K562 (cell line): ENCODE data around the gene TCF3. TPM values are rescaled to one million over a fixed set of nuclear protein-coding genes. Genes with fewer than 3 reads are reported as not detected.

Experiments used
- DMBX1 ChIP-seq: fragments of 250-450 bp; sonication (Bioruptor Pico); IDR thresholded peaks from 2 replicates; pipeline ENCODE4 v1.8.0; 2022; ENCODE audit warnings: inconsistent platforms, mild to moderate bottlenecking, moderate library complexity, borderline replicate concordance
- HMGN3 ChIP-seq: IDR thresholded peaks from 2 replicates; pipeline ENCODE4 v1.6.1; 2011; ENCODE audit warnings: borderline replicate concordance, low read depth, mild to moderate bottlenecking, mixed read lengths, low read length; ENCODE audit not compliant: insufficient read length; ENCODE audit errors: extremely low read depth
- KLF16 ChIP-seq: IDR thresholded peaks from 2 replicates; pipeline ENCODE4 v1.6.1; 2016; ENCODE audit warnings: antibody characterized with exemption
- PHF20 ChIP-seq: fragments of 450-650 bp; IDR thresholded peaks from 2 replicates; pipeline ENCODE4 v1.6.1; 2018; ENCODE audit not compliant: partially characterized antibody
- RHOXF2B ChIP-seq: fragments of 250-450 bp; sonication (Bioruptor Pico); conservative IDR thresholded peaks from 2 replicates; pipeline ENCODE4 v1.5.1; 2021
- ZNF696 ChIP-seq: fragments of 250-450 bp; sonication (Bioruptor Pico); conservative IDR thresholded peaks from 2 replicates; pipeline ENCODE4 v1.4.0; 2020; ENCODE audit warnings: mild to moderate bottlenecking, moderate library complexity
- polyA plus RNA-seq, 8 experiments: library from polyadenylated mRNA; depleted of rRNA in 4 of 8; stranded (reverse) in 5 of 8; unstranded in 3 of 8; fragments of >200 nt; fragmentation: Nextera tagmentation in 2 of 8; fragmentation: Illumina TruSeq in 1 of 8; extraction: Ambion mirVana in 2 of 8; extraction: Trizol in 1 of 8; gene quantifications; 2 replicates each; pipeline versions ENCODE4 v1.2.1 to v1.2.3, GENCODE V29; 2011 to 2014; ENCODE audit warnings: inconsistent platforms in 1 of 8, missing spikeins in 1 of 8
- total RNA-seq, 7 experiments: library from RNA; depleted of rRNA in 6 of 7; stranded (reverse); fragments of >200 nt in 6 of 7; fragmentation: Illumina TruSeq in 2 of 7; extraction: Trizol in 2 of 7; gene quantifications; 2 replicates each; pipeline versions ENCODE4 v1.2.1 to v1.2.3, GENCODE V29; 2011 to 2021; ENCODE audit warnings: low replicate concordance in 1 of 7
- TF ChIP-seq, protein P1 (sequence below), 2 experiments: fragments of 450-650 bp in 1 of 2; sonication (generic) in 1 of 2; formaldehyde crosslinking in 1 of 2; IDR thresholded peaks; 2 replicates each; pipeline versions ENCODE4 v1.7.1 to v1.9.0; 2016 to 2022; ENCODE audit warnings: inconsistent platforms in 1 of 2, mild to moderate bottlenecking in 1 of 2, missing genetic modification reagents in 1 of 2
- TF ChIP-seq, protein P2 (sequence below): fragments of 450-650 bp; IDR thresholded peaks from 2 replicates; pipeline ENCODE4 v1.6.1; 2016; ENCODE audit warnings: low read depth

Gene TCF3
- total and polyA plus RNA-seq, 9 of the 15 experiments (the other 6 are each of a cell fraction or from before 2014, with no cell fraction given), result 5.6 to 259 (median 84.0) TPM

DNA sequence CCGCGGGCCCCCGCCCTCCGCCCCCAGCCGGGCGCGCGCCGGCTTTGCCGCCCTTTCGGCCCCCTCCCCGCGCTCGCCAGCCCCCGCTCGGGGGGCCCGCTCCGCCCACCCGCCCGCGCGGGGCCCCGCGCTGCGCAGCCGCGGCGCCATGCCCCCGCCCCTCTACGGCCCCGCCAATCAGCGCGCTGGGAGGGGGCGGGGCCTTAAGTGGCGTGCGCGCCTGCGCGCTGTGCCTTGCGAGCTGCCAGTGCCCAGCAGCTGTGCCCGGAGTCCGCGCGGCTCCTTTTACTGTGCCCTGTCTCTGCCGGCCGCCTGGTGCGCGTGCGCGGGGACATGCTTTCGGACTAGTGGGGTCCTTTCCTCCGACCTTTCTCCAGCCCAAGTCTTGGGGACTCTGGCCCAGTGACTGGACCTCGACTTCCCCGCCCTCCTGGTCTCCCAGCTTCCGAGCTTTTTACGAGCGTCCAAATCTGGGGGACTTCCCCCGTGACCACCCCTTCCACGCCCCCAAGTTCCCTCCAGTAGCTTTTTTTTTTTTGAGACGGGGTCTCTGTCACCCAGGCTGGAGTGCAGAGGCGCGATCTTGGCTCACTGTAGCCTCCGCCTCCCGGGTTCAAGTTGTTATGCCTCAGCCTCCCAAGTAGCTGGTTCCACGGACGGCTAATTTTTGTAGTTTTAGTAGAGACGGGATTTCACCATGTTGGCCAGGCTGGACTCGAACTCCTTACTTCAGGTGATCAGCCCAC, 59.5 kb downstream of the TCF3 start, which contains the start of gene MBD3 (continued):
- TF ChIP-seq, protein P1, sequence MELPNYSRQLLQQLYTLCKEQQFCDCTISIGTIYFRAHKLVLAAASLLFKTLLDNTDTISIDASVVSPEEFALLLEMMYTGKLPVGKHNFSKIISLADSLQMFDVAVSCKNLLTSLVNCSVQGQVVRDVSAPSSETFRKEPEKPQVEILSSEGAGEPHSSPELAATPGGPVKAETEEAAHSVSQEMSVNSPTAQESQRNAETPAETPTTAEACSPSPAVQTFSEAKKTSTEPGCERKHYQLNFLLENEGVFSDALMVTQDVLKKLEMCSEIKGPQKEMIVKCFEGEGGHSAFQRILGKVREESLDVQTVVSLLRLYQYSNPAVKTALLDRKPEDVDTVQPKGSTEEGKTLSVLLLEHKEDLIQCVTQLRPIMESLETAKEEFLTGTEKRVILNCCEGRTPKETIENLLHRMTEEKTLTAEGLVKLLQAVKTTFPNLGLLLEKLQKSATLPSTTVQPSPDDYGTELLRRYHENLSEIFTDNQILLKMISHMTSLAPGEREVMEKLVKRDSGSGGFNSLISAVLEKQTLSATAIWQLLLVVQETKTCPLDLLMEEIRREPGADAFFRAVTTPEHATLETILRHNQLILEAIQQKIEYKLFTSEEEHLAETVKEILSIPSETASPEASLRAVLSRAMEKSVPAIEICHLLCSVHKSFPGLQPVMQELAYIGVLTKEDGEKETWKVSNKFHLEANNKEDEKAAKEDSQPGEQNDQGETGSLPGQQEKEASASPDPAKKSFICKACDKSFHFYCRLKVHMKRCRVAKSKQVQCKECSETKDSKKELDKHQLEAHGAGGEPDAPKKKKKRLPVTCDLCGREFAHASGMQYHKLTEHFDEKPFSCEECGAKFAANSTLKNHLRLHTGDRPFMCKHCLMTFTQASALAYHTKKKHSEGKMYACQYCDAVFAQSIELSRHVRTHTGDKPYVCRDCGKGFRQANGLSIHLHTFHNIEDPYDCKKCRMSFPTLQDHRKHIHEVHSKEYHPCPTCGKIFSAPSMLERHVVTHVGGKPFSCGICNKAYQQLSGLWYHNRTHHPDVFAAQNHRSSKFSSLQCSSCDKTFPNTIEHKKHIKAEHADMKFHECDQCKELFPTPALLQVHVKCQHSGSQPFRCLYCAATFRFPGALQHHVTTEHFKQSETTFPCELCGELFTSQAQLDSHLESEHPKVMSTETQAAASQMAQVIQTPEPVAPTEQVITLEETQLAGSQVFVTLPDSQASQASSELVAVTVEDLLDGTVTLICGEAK (IDR thresholded peaks at IDR 0.05), result no peak
- TF ChIP-seq, protein P1 (CRISPR knock-in tag; IDR thresholded peaks at IDR 0.05), result no peak
- TF ChIP-seq ZNF696 (CRISPR knock-in tag) (no peak), DMBX1 (CRISPR knock-in tag) (no peak), HMGN3 (peak; percentile 64), RHOXF2B (CRISPR knock-in tag) (no peak), KLF16 (no peak), PHF20 (no peak)
- TF ChIP-seq, protein P2, sequence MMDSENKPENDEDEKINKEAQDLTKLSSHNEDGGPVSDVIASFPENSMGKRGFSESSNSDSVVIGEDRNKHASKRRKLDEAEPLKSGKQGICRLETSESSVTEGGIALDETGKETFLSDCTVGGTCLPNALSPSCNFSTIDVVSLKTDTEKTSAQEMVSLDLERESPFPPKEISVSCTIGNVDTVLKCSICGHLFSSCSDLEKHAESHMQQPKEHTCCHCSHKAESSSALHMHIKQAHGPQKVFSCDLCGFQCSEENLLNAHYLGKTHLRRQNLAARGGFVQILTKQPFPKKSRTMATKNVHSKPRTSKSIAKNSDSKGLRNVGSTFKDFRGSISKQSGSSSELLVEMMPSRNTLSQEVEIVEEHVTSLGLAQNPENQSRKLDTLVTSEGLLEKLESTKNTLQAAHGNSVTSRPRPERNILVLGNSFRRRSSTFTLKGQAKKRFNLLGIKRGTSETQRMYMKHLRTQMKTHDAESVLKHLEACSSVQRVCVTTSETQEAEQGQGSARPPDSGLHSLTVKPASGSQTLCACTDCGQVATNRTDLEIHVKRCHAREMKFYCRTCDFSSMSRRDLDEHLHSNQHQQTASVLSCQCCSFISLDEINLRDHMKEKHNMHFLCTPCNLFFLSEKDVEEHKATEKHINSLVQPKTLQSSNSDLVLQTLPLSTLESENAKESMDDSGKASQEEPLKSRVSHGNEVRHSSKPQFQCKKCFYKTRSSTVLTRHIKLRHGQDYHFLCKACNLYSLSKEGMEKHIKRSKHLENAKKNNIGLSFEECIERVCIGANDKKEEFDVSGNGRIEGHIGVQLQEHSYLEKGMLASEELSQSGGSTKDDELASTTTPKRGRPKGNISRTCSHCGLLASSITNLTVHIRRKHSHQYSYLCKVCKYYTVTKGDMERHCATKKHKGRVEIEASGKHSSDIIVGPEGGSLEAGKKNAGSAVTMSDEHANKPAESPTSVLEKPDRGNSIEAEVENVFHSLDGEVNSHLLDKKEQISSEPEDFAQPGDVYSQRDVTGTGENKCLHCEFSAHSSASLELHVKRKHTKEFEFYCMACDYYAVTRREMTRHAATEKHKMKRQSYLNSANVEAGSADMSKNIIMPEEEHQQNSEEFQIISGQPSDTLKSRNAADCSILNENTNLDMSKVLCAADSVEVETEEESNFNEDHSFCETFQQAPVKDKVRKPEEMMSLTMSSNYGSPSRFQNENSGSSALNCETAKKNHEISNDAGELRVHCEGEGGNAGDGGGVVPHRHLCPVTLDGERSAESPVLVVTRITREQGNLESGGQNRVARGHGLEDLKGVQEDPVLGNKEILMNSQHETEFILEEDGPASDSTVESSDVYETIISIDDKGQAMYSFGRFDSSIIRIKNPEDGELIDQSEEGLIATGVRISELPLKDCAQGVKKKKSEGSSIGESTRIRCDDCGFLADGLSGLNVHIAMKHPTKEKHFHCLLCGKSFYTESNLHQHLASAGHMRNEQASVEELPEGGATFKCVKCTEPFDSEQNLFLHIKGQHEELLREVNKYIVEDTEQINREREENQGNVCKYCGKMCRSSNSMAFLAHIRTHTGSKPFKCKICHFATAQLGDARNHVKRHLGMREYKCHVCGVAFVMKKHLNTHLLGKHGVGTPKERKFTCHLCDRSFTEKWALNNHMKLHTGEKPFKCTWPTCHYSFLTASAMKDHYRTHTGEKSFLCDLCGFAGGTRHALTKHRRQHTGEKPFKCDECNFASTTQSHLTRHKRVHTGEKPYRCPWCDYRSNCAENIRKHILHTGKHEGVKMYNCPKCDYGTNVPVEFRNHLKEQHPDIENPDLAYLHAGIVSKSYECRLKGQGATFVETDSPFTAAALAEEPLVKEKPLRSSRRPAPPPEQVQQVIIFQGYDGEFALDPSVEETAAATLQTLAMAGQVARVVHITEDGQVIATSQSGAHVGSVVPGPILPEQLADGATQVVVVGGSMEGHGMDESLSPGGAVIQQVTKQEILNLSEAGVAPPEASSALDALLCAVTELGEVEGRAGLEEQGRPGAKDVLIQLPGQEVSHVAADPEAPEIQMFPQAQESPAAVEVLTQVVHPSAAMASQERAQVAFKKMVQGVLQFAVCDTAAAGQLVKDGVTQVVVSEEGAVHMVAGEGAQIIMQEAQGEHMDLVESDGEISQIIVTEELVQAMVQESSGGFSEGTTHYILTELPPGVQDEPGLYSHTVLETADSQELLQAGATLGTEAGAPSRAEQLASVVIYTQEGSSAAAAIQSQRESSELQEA, result no peak
